ENCODE data around the gene DVL1.

The DVL1 gene

DNA sequence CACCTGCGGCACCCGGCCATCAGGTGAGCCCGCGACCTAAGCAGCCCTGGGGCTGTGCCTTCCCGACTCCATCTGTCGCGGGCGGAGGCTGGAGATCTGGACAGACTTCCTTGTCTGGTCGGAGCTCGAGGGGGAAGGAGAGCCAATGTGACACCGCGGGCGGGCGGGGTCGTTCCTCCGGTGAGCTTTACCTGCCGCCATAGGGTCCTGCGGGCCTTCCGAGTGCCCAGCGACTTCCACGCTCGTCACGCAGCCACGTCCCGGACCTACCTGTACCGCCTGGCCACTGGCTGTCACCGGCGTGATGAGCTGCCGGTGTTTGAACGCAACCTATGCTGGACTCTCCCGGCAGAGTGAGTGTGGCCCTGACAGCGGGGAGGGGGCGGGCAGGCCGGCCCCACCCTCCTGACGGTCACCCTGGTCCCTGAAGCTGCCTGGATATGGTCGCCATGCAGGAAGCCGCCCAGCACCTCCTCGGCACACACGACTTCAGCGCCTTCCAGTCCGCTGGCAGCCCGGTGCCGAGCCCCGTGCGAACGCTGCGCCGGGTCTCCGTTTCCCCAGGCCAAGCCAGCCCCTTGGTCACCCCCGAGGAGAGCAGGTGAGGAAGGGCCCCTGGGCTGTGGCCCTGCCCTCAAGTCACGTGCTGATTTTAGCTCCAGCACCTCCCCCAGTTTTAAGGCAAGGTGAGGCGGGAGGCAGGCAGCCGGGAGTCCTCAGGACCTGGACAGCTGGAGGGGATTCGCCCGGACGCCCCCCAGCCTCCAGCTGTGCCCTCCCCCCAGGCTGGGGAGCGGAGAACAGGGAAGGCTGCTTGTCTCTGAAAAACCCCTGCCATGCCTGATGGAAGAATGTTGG, 39.7 kb downstream of the DVL1 start:
- no peak for DNase-seq

GRCh38 chr1:1308756-1309250, 40.4 kb downstream of the DVL1 start:
- no peak for DNase-seq

- peak; percentile 77 to 97 (median 85) for DNase-seq
Observed at GRCh38 chr1:1307923-1308755, 41.1 kb downstream of the DVL1 start, which contains the start of the genes ACAP3 and PUSL1. TSS of gene ACAP3 (minus strand) at chr1:1307930. CDS start at chr1:1307815, 115 bp downstream. TSS of gene PUSL1 (plus strand) at chr1:1308597. CDS start at chr1:1308644, 47 bp downstream.

- no peak for DNase-seq
Observed at GRCh38 chr1:1307261-1307922, 41.8 kb downstream of the DVL1 start.

DNA sequence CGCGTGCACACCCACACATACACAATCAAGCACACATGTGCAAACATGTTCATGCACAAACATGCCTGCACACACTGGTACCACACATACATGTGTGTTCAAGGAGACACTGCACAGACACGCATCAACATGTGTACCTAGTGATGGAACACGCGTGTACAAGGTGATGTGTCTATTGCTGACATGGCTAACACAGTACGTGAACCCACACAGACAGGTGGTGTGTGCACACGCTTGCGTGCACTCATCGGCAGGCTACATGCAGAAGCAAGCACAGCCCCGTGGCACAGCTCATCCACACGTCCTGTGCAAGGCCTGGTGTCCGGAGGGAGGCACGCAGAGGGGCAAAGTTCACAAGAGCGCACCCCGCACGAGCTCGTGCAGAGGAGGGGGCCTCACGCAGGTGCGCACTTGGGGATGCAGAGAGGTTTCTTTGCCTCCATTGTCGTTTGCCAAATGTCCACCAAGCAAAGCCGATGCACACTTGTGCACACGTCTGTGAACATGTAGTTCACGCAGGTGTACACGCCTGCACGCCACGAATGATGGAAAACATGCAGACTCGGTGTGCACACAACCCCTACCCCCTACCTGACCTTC, 42.5 kb downstream of the DVL1 start:
- no peak for DNase-seq

DNA sequence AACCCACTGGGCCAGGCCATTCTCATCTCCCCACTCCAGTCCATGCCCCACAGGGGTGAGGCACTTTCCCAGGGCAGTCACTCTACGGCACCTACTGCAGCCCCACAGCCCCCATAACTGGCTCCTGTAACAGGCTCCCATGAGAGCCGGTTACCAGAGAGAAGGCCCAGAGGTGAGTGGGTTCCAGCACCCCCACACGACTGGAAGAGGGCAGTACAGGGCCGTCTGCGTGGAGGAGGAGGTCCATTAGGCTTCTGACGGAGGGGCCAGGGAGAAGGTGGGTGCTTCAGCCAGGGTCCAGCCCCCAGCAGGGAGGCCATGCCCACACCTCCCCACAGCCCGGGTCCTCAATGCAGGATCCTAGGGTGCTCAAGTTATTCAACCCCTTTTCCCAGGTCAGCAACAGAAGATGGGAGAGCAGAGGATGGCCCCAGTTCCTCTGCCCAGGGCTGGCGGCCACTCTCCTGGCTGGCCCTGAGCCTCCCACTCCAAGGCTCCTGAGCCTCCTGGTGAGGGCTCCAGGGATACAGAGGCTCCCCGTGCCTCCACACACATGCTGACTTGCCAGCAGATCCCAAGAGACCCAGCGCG, 43.1 kb downstream of the DVL1 start:
- no peak for DNase-seq

GRCh38 chr1:1305300-1306069, 43.7 kb downstream of the DVL1 start:
- peak in 4 of 5 experiments; percentile 44 to 81 (median 50) for DNase-seq

DNA sequence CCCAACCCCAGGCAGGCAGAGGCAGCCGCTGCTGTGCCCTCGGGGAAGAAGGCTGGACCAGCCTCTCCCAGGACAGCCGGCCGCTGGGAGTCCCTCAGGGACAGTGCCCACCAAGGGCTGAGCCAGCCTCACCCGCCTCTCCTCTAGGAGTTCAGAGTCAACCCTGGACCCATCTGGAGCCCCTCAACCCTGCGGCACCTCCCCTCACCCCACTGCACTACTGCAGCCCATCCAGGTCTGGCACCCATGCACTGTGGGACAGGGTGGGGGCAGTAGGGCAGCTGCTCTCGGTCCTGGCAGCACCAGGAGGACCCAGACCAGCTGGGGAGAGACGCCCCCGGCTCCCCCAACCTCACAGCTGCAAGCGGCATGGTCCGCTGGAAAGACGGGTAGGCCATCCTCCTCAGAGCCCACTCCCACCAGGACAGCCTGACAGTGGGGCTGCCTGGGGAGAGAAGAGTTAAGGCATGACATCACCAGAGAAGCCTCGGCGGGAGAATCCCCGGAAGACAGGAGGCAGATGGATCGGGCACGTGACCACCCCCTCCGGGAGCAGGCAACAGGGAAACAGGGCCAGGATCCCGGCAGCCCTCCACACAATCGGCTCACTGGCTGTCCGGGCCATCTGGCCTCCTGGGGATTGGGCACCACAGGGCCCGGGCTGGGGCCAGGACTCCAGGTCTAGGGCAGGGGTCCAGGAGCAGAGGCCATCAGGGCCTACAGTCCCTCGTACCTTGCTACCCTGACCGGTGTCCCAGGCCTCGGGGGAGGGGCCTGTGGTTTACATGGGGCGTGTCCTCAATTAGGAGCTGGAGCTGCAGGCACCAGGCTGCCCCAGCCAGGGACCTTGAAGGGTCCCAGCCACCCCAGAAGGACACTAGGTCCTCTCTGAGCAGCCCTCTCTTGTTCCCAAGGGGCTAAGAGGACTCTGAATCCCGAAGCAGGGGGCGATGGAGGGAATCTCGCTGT, 44.6 kb downstream of the DVL1 start:
- DNase-seq, result no peak

- DNase-seq, result no peak
Observed at GRCh38 chr1:1303736-1304135, 45.5 kb downstream of the DVL1 start.

- DNase-seq, result no peak
Observed at GRCh38 chr1:1302951-1303509, 46.2 kb downstream of the DVL1 start.

DNA sequence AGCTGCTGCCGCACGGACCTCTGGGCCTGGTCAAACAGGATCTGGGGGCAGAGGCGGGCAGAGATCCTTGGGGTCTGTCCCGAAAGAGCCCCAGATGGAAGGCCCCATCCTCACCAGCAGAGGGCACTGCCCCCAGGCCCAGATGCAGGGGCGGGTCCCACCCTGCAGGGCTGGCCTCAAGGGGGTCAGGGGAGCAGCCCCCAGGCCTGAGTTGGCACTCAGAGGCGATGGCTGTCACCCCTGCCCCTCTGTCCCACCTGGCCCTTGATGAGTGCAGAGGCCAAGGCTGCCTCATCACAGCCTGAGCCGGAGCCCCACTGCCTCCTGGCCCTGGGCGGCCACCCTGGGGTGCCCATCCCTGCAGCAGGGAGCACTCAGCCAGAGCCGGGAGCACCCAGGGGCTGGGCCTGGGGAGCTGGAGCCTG, 47.2 kb downstream of the DVL1 start:
- no peak for DNase-seq

GRCh38 chr1:1300352-1300739, 48.9 kb downstream of the DVL1 start:
- DNase-seq, result no peak

GRCh38 chr1:1299686-1300351, 49.4 kb downstream of the DVL1 start:
- no peak for DNase-seq

DNA sequence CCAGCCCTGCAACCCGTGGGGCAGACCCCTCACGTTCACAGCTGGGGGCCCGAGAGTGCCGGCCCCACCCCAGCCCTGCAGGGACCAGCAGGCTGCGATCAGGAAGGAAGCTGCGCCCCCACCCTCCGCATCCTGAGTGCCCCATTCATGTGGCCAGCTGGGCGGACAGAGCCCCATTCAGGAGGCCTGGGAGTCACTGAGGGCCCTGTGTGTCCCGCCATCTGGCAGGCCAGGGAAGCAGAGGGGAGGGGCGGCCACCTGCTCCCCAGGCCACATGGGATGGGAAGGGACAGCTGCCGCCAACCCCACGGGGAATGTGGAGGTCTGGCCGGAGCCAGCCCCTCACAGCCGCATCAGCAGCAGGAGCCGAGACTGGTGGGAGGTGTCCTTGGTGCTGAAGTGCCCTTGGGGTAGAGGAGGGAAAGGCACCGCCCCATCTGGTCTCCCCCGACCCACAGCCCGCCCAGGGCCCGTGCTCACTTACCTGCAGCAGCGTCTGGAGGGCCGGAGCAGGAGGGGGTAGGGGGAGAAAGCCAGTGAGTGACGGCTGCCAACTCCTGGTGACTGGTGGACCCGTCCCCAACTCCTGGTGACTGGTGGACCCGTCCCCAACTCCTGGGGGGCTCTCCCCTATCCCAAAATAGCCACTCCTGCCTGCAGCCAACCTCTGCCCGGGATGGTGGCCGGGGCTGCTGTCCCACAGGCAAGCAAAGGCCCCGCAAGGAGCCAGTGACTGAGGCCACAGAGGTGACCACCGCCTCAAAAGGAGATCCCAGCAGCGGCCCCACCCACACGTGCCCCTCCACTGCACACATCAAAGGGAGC, 50.1 kb downstream of the DVL1 start:
- no peak for DNase-seq

DNA sequence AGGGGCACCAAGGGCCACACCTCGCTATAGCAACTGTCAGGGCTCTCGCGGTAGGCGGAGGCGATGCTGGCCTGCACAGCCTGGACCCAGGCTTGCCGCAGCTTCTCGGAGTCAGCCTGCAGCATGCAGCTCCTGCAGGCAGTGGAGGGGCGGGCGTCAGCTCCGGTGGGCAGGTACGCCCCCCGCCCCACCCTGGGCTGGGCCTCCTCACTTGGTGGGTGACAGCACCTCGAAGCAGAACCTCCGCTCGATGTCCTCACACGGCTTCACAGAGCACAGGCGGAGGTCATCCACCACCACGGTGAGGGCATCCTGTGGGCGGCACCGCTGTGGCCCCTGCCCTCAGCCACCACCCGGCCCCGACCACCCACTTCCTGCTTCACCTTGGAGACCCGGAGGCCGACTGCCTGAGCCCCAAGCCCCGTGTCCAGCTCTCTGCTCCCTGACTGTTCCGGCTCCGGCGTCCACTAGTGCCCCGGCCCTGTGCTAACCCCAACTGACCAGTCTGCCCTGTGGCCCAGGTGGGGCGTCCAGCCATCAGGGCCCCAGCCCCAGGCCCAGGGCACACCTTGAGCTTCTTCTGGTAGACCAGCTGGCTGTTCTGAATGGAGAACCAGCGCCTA, 51.3 kb downstream of the DVL1 start:
- no peak for DNase-seq

- no peak for DNase-seq
Observed at GRCh38 chr1:1296070-1297061, 52.9 kb downstream of the DVL1 start.
